Measurements from ENCODE around the gene ATP2B2. TPM values are rescaled to one million over a fixed set of nuclear protein-coding genes. Genes with fewer than 3 reads are reported as not detected.

ATP2B2 gene
- total and polyA plus RNA-seq, 2 of the 8 experiments (the other 6 are each of a cell fraction or from before 2014, with no cell fraction given): 0.14 to 1.2 TPM

- no peak overlapping the region for H3K9ac ChIP-seq (replicated peaks in 1 of 4; ENCODE audit: extremely low read depth in 1 of 4, low read depth in 3 of 4, low read length in 3 of 4)
- no peak for TF ChIP-seq E2F6 (IDR thresholded peaks at IDR 0.05)
These were observed 189.5 kb downstream of the ATP2B2 start for GRCh38 chr3:10315771-10316344.

More at GRCh38 chr3:10315771-10316344, 189.5 kb downstream of the ATP2B2 start:
- no peak overlapping the region for H4K91ac ChIP-seq (replicated peaks; ENCODE audit: insufficient read length, low read length)
- CTCF ChIA-PET (ENCODE audit: partially characterized antibody): interaction anchor here (0.8 to 1.5 kb wide), 4 partner anchors 24 to 52 kb away, joined by 3 to 6 read pairs (median 4); no protein-coding TSS in a partner anchor
- peaks cover 33 to 70% (median 63%) of the 10 kb centered on the region in 4 experiments for H3K36me3 ChIP-seq (ENCODE audit: control insufficient read depth in 2 of 4, insufficient read depth in 4 of 4, low read length in 3 of 4)
- no peak overlapping the region for H3K4ac ChIP-seq (replicated peaks; ENCODE audit: insufficient read length, low read depth, low read length)
- H3K27me3 ChIP-seq (replicated peaks in 1 of 4; ENCODE audit: control insufficient read depth in 3 of 4, extremely low read depth in 1 of 4, insufficient read depth in 3 of 4, low read length in 3 of 4): no peaks in the 10 kb centered on the region
- peaks cover 11 to 25% of the 10 kb centered on the region in 2 experiments for H3K79me2 ChIP-seq (ENCODE audit: control insufficient read depth in 1 of 2, insufficient read depth in 2 of 2, low read length in 2 of 2)
- 93% methylated on average over 4 of the region's 4 CpGs; no CpG with 5 or more reads in 1 of the 2 experiments for WGBS, 2 experiments (ENCODE audit: extremely low coverage in 1 of 2, insufficient coverage in 1 of 2, insufficient read length in 1 of 2, insufficient replicate concordance in 2 of 2, low coverage in 1 of 2, low lambda C conversion rate in 2 of 2, missing lambda C conversion rate in 1 of 2)
- H4K5ac ChIP-seq (ENCODE audit: insufficient read length, low read depth, low read length): no peak overlapping the region
- peaks cover 0 to 4% (median 3%) of the 10 kb centered on the region in 4 experiments; a peak in 4 of 7 replicates for H3K4me1 ChIP-seq (replicated peaks in 1 of 4; ENCODE audit: control insufficient read depth in 3 of 4, insufficient read depth in 4 of 4, low read length in 3 of 4)
- H2AK5ac ChIP-seq (ENCODE audit: low read depth, low read length): no peak overlapping the region
- H2BK20ac ChIP-seq (ENCODE audit: low read length): no peak overlapping the region
- POLR2A ChIA-PET (ENCODE audit: partially characterized antibody): interaction anchor here (1.1 to 2.1 kb wide), 4 partner anchors 8 to 25 kb away, joined by 4 to 5 read pairs (median 5); no protein-coding TSS in a partner anchor
- H3K27ac ChIP-seq (ENCODE audit: low read depth, low read length): no peak overlapping the region
- H4K20me1 ChIP-seq (replicated peaks in 1 of 2; ENCODE audit: control insufficient read depth in 1 of 2, insufficient read depth in 2 of 2, low read length in 2 of 2): peaks cover 3 to 13% of the 10 kb centered on the region in 2 experiments
- H3K79me1 ChIP-seq (ENCODE audit: low read depth, low read length): peaks cover 5% of the 10 kb centered on the region; the same call in 1 of the 2 replicates
- no peak overlapping the region for H2AFZ ChIP-seq (ENCODE audit: low read length)
- H3K23ac ChIP-seq (ENCODE audit: insufficient read length): no peak overlapping the region
- FAIRE-seq (no peak), DNase-seq (ENCODE audit: low read depth in 1 of 2, low spot score in 2 of 2) (no peak)
- no peak overlapping the region for H3K18ac ChIP-seq (ENCODE audit: extremely low read depth, low read length)
- H2BK12ac ChIP-seq (ENCODE audit: low read depth, low read length): no peak overlapping the region
- H2BK15ac ChIP-seq (ENCODE audit: low read length): no peak overlapping the region
- no peaks in the 10 kb centered on the region for H3K9me3 ChIP-seq (ENCODE audit: insufficient read depth in 2 of 2, low read depth in 1 of 2, low read length in 1 of 2)
- no peak overlapping the region for H3K4me2 ChIP-seq (ENCODE audit: insufficient read depth in 1 of 2, low read depth in 2 of 2, low read length in 2 of 2)
- no peak overlapping the region for H3K14ac ChIP-seq (ENCODE audit: insufficient read length)
- H2BK120ac ChIP-seq (replicated peaks; ENCODE audit: low read depth, low read length): no peak overlapping the region
- H3K23me2 ChIP-seq (ENCODE audit: low read depth, low read length): peaks cover 7% of the 10 kb centered on the region; the same call in 1 of the 2 replicates
- H2BK5ac ChIP-seq (ENCODE audit: low read depth, low read length): no peak overlapping the region
- H4K8ac ChIP-seq (ENCODE audit: extremely low read depth, insufficient read depth, low read length): no peak overlapping the region
- no peak overlapping the region for H3K4me3 ChIP-seq (ENCODE audit: extremely low read depth in 1 of 4, insufficient read depth in 2 of 4, low read depth in 3 of 4, low read length in 4 of 4)
- H3K56ac ChIP-seq (replicated peaks; ENCODE audit: insufficient read length, low read depth, low read length): no peak overlapping the region

Measured in H1 (cell line).